ENCODE data around the gene PDLIM4.

Gene PDLIM4

DNA sequence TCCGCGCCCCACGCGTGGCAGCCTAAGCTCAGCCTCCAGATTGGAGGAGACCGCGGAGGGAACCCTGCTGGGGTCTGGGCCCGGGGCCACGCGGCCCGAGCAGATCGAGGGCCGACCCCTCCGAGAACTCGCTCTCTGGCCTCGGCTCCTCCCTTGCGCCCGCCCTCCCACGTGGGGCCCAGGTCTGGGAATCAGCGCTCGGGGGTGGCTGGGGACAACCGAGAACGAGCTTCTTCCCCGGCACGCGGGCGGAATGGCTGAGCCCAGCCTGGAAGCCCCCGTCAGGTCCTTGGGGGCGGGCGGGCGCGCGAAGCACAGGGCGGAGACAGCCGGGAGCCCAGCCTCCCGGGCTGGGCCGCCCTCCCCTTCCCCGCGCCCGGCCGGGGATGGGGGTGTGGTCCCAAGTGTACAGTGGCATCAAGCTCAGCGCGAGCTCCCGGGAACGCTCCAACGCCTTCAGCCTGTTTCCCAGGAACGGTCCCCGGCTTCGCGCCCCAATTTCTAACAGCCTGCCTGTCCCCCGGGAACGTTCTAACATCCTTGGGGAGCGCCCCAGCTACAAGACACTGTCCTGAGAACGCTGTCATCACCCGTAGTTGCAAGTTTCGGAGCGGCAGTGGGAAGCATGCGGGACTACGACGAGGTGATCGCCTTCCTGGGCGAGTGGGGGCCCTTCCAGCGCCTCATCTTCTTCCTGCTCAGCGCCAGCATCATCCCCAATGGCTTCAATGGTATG is 36.7 kb downstream of the PDLIM4 start, which contains the start of gene SLC22A4:
TSS of gene SLC22A4 (plus strand) at position 403 of the 736 bp plus-strand sequence. CDS start at position 626, 223 bp downstream.
- Mint-ChIP-seq H3K27me3 (peaks cover 13% of the 10 kb centered on the region), H3K9me3 (no peaks in the 10 kb centered on the region), H3K27ac (peak within 1 kb of the TSS; percentile 96), H3K4me3 (peak within 1 kb of the TSS; percentile 91), H3K4me1 (ENCODE audit: low read depth) (peaks cover 38% of the 10 kb centered on the region), H3K36me3 (ENCODE audit: low read depth) (peaks cover 6% of the 10 kb centered on the region)
- DNase-seq: peak; percentile 90

- Mint-ChIP-seq H3K27me3 (peaks cover 12% of the 10 kb centered on the region), H3K27ac (peak overlapping the region; percentile 96), H3K36me3 (ENCODE audit: low read depth) (peaks cover 6% of the 10 kb centered on the region), H3K4me3 (peak overlapping the region; percentile 91), H3K9me3 (no peaks in the 10 kb centered on the region), H3K4me1 (ENCODE audit: low read depth) (peaks cover 38% of the 10 kb centered on the region)
- DNase-seq: peak; percentile 81
Measured at GRCh38 chr5:132294728-132295504, 37.4 kb downstream of the PDLIM4 start.

DNA sequence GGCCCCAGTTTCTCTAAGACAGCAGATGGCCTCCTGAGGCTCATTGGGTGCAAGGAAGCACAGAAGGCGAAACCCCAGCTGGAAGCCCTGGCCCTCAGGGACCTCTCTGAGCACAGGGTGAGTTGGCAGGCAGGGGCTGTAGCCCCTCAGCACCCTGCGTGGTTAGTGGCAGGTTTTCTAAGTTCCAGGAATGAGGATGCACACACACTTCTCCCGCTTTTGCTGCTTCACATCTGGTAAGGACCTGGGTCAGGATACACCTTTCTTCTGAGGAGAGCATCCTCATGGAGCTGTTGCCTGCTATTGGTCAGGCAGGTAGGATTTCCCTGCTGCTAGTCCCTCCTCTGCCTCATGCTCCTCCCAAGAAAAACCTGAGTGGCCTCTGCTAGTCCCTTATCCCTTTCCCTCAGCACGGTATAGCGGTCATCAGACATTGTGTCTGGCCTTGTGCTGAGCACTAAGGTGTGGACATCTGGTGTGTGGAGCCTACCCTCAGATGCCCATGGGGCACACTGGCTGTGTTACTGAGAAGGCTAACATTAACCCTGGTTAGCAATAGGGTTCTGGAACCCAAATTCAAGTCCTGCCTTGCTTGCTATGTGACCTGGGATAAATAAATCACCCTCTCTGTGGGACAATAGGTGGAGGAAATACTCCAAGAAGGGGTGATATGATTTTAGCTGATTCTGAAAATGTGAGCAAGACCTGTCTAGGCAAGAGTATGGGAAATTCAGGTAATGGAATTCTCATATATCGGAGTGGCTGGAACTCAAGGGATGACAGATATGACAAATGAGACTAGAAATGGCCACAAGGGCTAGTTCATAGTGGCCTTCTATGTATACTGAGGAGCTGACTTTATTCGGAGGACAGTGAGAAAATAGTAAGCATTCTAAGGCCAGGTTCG is 38.3 kb downstream of the PDLIM4 start:
- Mint-ChIP-seq H3K4me3 (peak overlapping the region; percentile 91), H3K27me3 (peaks cover 9% of the 10 kb centered on the region), H3K36me3 (ENCODE audit: low read depth) (peaks cover 6% of the 10 kb centered on the region), H3K4me1 (ENCODE audit: low read depth) (peaks cover 38% of the 10 kb centered on the region), H3K9me3 (no peaks in the 10 kb centered on the region), H3K27ac (peak overlapping the region; percentile 96)
- DNase-seq: no peak

GRCh38 chr5:132296412-132297016 is 39.0 kb downstream of the PDLIM4 start:
- Mint-ChIP-seq H3K9me3 (no peaks in the 10 kb centered on the region), H3K4me1 (ENCODE audit: low read depth) (peaks cover 38% of the 10 kb centered on the region), H3K27ac (no peak overlapping the region), H3K27me3 (peaks cover 9% of the 10 kb centered on the region), H3K36me3 (ENCODE audit: low read depth) (peaks cover 6% of the 10 kb centered on the region), H3K4me3 (no peak overlapping the region)
- no peak for DNase-seq

GRCh38 chr5:132297211-132297940 is 39.9 kb downstream of the PDLIM4 start:
- peaks cover 6% of the 10 kb centered on the region for H3K36me3 Mint-ChIP-seq (ENCODE audit: low read depth)
- DNase-seq: no peak
- no peaks in the 10 kb centered on the region for H3K9me3 Mint-ChIP-seq
- H3K27me3 Mint-ChIP-seq: peaks cover 9% of the 10 kb centered on the region
- H3K4me1 Mint-ChIP-seq (ENCODE audit: low read depth): peaks cover 38% of the 10 kb centered on the region
- no peak overlapping the region for H3K27ac Mint-ChIP-seq
- H3K4me3 Mint-ChIP-seq: no peak overlapping the region

- no peak for DNase-seq
- H3K9me3 Mint-ChIP-seq: peaks cover under 1% of the 10 kb centered on the region
- no peak overlapping the region for H3K27ac Mint-ChIP-seq
- H3K4me1 Mint-ChIP-seq (ENCODE audit: low read depth): peaks cover 31% of the 10 kb centered on the region
- no peak overlapping the region for H3K4me3 Mint-ChIP-seq
- H3K36me3 Mint-ChIP-seq (ENCODE audit: low read depth): peaks cover 6% of the 10 kb centered on the region
- H3K27me3 Mint-ChIP-seq: peaks cover 9% of the 10 kb centered on the region
Measured at GRCh38 chr5:132298298-132299212, 41.1 kb downstream of the PDLIM4 start.

- H3K9me3 Mint-ChIP-seq: peaks cover 8% of the 10 kb centered on the region
- H3K4me3 Mint-ChIP-seq: no peak overlapping the region
- DNase-seq: no peak
- H3K27ac Mint-ChIP-seq: no peak overlapping the region
- peaks cover 3% of the 10 kb centered on the region for H3K36me3 Mint-ChIP-seq (ENCODE audit: low read depth)
- H3K27me3 Mint-ChIP-seq: peaks cover 9% of the 10 kb centered on the region
- H3K4me1 Mint-ChIP-seq (ENCODE audit: low read depth): peaks cover 25% of the 10 kb centered on the region
Measured at GRCh38 chr5:132299917-132300316, 42.4 kb downstream of the PDLIM4 start.

- Mint-ChIP-seq H3K4me3 (no peak overlapping the region), H3K4me1 (ENCODE audit: low read depth) (peaks cover 16% of the 10 kb centered on the region)
Measured at GRCh38 chr5:132300577-132301343, 43.3 kb downstream of the PDLIM4 start.

DNA sequence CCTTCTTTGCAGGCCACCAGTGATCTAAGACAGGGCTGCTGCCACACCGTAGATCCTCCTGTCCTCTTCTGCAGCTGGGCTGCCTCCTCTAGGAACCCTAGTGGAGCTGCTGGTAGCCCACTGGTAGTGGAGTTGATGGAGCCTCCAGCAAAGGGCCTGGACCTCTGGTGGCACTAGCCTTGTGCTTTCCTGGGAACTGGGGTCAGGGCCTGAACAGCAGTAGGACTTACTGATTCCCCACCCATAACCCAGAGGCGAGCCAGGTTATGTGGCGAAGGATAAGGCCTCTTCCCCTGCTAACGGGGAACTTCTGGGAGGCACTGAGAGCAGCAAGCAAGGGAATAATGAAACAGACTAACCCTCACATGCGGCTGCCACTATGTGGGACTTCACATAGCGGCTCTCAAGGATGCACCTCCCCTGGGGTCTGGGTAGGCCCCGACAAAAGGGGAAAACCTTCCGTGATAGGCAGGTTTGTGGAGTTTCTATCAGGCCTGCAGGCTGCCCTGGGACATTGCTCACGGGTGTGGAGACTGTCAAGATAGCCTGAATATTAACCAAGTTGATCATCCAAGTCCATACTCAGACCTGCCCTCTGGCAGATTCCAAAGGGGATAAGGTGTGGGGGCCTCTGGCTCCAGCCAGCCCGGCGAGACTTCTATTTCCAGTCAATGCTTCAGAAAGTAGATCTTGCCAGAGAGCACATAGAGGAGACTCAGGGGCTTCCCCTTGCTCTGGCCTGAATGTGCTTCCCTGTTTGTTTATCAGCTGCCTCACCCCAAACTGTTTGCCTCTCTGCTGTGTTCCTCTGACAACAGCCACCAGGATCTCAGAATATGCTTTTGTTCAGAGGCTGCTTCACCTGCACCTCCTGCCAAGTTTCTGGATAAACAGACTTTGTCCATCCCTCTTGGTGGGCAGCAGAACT is 44.1 kb downstream of the PDLIM4 start:
- Mint-ChIP-seq H3K4me1 (ENCODE audit: low read depth) (peaks cover 10% of the 10 kb centered on the region), H3K27ac (no peak overlapping the region), H3K4me3 (no peak overlapping the region), H3K27me3 (peaks cover 5% of the 10 kb centered on the region), H3K36me3 (ENCODE audit: low read depth) (peaks cover 3% of the 10 kb centered on the region), H3K9me3 (peaks cover 13% of the 10 kb centered on the region)
- DNase-seq: no peak

More at GRCh38 chr5:132300577-132301343, 43.3 kb downstream of the PDLIM4 start:
- no peak for DNase-seq
- H3K9me3 Mint-ChIP-seq: peaks cover 13% of the 10 kb centered on the region
- peaks cover 9% of the 10 kb centered on the region for H3K27me3 Mint-ChIP-seq
- H3K36me3 Mint-ChIP-seq (ENCODE audit: low read depth): peaks cover 3% of the 10 kb centered on the region
- H3K27ac Mint-ChIP-seq: no peak overlapping the region

DNA sequence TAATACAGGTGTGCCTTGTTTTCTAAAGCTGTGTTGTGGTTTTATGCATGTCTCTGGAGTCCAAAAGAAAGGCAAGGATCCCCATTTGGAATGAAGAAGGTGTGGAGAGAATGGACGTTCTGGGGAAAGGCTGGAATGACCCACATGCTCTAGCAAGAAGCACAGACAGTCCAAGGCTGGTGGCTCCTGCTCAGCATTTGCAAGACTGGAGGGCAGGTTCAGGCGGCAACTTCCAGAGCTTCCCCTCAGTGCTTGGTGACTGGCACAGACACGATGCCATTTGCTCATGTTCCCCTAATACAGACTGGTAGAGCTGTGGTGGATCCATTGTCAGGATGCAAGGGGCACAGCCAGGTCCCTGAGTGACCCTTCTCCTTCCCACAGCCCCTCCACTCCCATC is 44.9 kb downstream of the PDLIM4 start:
- no peak for DNase-seq
- H3K27ac Mint-ChIP-seq: no peak overlapping the region
- H3K4me1 Mint-ChIP-seq (ENCODE audit: low read depth): peaks cover 6% of the 10 kb centered on the region

DNA sequence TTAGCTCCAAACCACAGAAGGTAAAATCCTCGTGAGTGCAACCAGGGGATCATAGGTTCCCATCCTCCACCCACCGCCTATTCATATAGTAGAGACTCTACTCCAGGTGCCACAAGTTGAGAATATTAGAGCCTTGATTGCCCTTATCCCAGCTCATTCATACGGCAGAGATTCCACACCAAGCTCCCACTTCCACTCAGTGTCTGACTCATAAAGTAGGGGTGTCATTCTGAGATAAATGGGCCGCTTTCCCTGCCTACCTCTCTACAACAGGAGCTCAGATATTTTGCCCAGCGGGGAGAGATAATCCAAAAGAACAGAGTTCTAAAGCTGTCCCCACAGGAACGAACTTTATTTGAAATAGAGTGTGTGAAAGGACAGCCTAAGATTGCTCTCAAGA is 46.1 kb downstream of the PDLIM4 start:
- H3K4me1 Mint-ChIP-seq (ENCODE audit: low read depth): no peaks in the 10 kb centered on the region
- H3K4me3 Mint-ChIP-seq: no peak overlapping the region
- H3K36me3 Mint-ChIP-seq (ENCODE audit: low read depth): peaks cover 3% of the 10 kb centered on the region
- H3K9me3 Mint-ChIP-seq: peaks cover 13% of the 10 kb centered on the region
- H3K27me3 Mint-ChIP-seq: no peaks in the 10 kb centered on the region
- no peak for DNase-seq
- no peak overlapping the region for H3K27ac Mint-ChIP-seq

More for the DNA sequence above, 44.9 kb downstream of the PDLIM4 start:
- Mint-ChIP-seq H3K36me3 (ENCODE audit: low read depth) (peaks cover 3% of the 10 kb centered on the region), H3K27me3 (peaks cover under 1% of the 10 kb centered on the region), H3K4me3 (no peak overlapping the region), H3K9me3 (peaks cover 13% of the 10 kb centered on the region)

Measured in activated T-cell treated with anti-CD3 and anti-CD28 coated beads, Interleukin-2, amount 50 U/mL, for 24 hours (primary cell).